Mucosa of descending colon (tissue), 3 donors: ENCODE data around the gene PTPRK. TPM values are rescaled to one million over a fixed set of nuclear protein-coding genes. Genes with fewer than 3 reads are reported as not detected.

Experiments
- ATAC-seq: fragments of 200-7000 bp; cut with Tn5 transposase; one replicate; pipeline ENCODE4 v1.9.1; 2020; ENCODE audit warnings: mild to moderate bottlenecking, moderate library complexity
- DNase-seq, 3 donors: peaks; one replicate each; pipeline ENCODE4 v3.0.0-alpha.2; 2020
- H3K36me3 ChIP-seq: fragments of 200-600 bp; one replicate; pipeline ENCODE4 v1.8.0; 2021; ENCODE audit warnings: low read depth, mild to moderate bottlenecking
- H3K4me1 ChIP-seq: fragments of 200-600 bp; one replicate; pipeline ENCODE4 v1.8.0; 2021; ENCODE audit warnings: low read depth, mild to moderate bottlenecking
- H3K4me3 ChIP-seq: fragments of 200-600 bp; one replicate; pipeline ENCODE4 v1.8.0; 2021; ENCODE audit warnings: mild to moderate bottlenecking
- H3K9me3 ChIP-seq: fragments of 200-600 bp; one replicate; pipeline ENCODE4 v1.8.0; 2021; ENCODE audit warnings: mild to moderate bottlenecking
- intact Hi-C, 2 donors: fragments of 100-400 bp; cut with DNase I in 1 of 2; cut with micrococcal nuclease in 1 of 2; formaldehyde crosslinking; loops; one replicate each; pipeline versions ENCODE4 v1.11.0 to v1.11.1; 2022; cut with DNase I, micrococcal nuclease
- total RNA-seq, 3 donors: library from RNA; stranded (reverse); fragmentation: NEBNext Ultra II Directional in 2 of 3; extraction: Animal tissue kit (Norgen Biotek cat#: 25700) in 2 of 3; gene quantifications; one replicate each; pipeline versions ENCODE4 v1.2.1 to v1.2.4, GENCODE V29; 2021 to 2023
- TF ChIP-seq, protein P1 (sequence below): fragments of 200-600 bp; IDR thresholded peaks from one replicate; pipeline ENCODE4 v1.8.0; 2022; ENCODE audit warnings: antibody characterized with exemption, mild to moderate bottlenecking
- donor health status: DM: no; HTN: no; CAD: no; lungs with moderate emphysema.
- donor health status: DM: no; HTN: no; CAD: no.
- donor health status: DM: no; HTN: yes; CAD: no.

Gene PTPRK
- total RNA-seq, 3 donors from 2014 or later = 75.9 to 159 (median 86.7) TPM

DNA sequence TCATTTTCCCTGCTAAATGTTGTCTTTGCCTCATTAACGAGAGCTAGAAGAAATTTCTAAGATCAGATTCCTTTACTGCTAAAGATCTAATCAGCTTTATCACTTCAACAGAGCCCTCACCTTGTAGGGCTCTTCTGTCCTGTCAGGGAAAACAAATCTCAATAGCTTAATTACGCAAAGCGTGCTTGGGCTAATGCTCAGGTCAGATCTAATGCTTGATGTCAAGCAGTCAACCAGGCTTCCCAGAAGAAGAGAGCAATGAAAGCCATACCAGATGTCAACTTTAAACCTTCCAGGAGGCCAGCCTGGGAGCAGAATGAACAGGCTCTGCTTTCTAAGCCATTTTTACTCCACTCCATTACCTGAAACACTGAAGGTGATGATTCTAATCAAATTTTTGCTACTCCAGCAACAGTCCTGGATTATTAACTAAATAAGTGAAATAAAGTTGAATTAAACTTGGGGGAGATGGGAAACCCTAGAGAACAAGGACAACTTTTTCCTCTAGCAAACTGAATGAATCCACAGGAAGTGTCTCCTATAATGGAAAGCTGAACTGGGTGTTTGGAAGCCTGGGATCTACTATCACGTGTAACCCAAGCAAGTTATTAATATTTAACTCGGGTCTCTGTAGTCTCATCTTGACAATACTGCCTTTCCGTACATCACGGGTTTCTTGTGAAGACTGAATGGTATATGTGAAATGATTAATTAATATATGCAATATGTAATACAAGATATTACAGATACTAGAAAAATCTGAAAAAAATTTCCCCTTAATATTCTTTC, 273.7 kb downstream of the PTPRK start:
- TF ChIP-seq, protein P1, sequence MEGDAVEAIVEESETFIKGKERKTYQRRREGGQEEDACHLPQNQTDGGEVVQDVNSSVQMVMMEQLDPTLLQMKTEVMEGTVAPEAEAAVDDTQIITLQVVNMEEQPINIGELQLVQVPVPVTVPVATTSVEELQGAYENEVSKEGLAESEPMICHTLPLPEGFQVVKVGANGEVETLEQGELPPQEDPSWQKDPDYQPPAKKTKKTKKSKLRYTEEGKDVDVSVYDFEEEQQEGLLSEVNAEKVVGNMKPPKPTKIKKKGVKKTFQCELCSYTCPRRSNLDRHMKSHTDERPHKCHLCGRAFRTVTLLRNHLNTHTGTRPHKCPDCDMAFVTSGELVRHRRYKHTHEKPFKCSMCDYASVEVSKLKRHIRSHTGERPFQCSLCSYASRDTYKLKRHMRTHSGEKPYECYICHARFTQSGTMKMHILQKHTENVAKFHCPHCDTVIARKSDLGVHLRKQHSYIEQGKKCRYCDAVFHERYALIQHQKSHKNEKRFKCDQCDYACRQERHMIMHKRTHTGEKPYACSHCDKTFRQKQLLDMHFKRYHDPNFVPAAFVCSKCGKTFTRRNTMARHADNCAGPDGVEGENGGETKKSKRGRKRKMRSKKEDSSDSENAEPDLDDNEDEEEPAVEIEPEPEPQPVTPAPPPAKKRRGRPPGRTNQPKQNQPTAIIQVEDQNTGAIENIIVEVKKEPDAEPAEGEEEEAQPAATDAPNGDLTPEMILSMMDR = no peak
- no peak overlapping the region for H3K4me3 ChIP-seq
- H3K9me3 ChIP-seq = no peaks in the 10 kb centered on the region
- no peak for ATAC-seq
- H3K4me1 ChIP-seq = no peaks in the 10 kb centered on the region
- DNase-seq = no peak
- H3K36me3 ChIP-seq = no peaks in the 10 kb centered on the region
- intact Hi-C loops = no loop called here

DNA sequence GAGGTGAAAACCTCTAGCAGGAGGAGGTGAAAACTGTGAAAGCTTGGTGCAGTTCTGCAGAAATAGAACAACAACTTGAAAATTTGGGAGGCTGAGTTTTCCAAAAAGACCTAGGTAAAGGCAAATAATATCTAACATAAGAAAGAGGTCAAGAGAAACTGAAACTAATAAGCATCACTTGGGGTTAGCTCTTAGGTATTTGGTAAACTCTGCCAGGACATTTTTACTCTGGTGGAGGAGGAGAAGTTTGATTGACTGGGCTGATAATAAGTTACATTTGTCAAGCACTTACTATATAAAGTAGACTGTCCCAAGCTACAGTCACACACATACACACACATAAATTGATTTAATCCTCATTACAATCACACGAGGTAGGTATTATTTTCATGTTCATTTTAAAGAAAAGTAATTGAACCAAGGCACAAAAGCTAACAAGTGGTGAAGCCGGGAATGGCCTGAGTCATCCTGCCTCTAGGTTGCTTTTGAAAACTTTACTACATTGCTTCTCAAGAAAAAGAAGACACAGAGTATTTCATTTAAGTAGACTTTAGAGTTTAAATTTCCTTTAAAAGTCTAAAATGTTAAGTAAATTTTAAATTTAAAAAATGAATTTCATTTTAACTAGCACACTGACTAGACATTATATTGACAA, 275.5 kb downstream of the PTPRK start:
- H3K4me1 ChIP-seq = no peaks in the 10 kb centered on the region
- H3K36me3 ChIP-seq = no peaks in the 10 kb centered on the region
- TF ChIP-seq, protein P1 = no peak
- ATAC-seq (no peak), DNase-seq (no peak)
- H3K4me3 ChIP-seq = no peak overlapping the region
- no peaks in the 10 kb centered on the region for H3K9me3 ChIP-seq
- intact Hi-C loops = no loop called here

DNA sequence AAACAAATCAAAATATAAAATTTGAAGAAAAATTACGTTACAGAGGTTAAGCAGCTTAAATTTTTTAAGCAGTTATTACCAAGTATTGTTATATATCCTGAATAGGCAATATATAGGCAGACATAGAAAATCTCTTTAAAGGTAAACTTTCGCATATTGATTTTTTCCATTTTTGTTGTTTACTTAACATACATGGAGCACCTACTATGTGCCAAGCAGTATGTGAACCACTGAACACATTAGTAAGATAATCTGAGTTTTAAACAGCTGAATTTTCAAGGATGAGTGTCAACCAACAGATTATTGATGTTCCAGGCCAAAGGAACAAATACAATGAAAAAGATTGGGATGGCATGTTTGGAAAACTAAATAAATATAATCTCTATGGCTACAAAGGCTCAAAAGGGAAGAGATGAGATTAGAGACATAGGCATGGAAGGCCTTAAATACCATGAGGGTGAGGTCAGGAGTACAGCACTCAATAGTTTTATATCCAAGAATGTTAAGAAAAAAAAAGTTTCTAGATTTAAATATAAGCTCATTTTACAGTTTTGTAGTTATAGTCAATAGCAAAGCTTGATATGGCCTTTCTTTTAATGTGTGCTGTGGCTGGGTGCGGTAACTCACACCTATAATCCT, 277.5 kb downstream of the PTPRK start:
- no peak for ATAC-seq
- no peaks in the 10 kb centered on the region for H3K9me3 ChIP-seq
- H3K4me3 ChIP-seq = no peak overlapping the region
- H3K36me3 ChIP-seq = no peaks in the 10 kb centered on the region
- no peaks in the 10 kb centered on the region for H3K4me1 ChIP-seq
- intact Hi-C loops = no loop called here
- DNase-seq = no peak
- TF ChIP-seq, protein P1 = no peak

DNA sequence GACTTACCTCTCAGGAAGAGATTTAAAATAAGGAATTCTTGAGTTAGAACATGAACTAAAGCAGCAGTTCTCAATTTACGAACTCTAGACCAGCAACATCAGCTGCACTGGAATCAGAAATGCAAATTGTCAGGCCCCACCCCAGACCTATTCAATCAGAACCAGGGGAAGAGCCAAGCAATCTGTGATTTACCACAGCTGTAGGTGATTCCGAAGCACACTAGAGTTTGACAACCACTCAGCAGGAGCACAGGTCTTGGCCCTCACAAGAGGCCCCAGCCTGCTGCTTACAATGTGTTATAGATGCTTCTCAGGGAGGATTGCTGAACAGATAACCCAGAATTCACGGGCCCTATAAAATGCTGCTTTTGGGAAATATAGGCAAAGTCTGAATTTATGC, 279.2 kb downstream of the PTPRK start:
- no peaks in the 10 kb centered on the region for H3K36me3 ChIP-seq
- intact Hi-C loops = no loop called here
- H3K4me1 ChIP-seq = no peaks in the 10 kb centered on the region
- TF ChIP-seq, protein P1 = no peak
- no peaks in the 10 kb centered on the region for H3K9me3 ChIP-seq
- peak; percentile 45 for ATAC-seq
- no peak overlapping the region for H3K4me3 ChIP-seq
- no peak for DNase-seq

DNA sequence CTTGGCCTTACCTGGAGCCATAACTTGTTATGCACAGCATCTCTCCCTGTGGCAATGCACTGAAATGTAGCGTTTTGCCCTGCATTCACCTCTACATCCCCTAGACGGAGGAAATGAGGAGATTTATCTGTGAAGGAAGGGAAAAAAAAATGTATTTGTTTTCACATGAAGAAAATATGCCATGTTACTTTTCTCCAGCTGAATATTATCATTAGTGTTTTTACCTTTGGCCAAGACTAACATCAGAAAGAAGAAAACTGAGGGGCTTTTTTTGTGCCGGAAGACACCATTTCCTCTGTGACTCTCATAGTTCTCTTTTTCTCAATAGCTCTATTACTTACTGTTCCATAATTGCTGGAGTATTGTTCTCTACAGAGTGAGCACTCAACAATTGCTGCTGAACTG, 280.4 kb downstream of the PTPRK start:
- TF ChIP-seq, protein P1 = no peak
- no peak for DNase-seq
- Histone ChIP-seq H3K4me1 (no peaks in the 10 kb centered on the region), H3K9me3 (no peaks in the 10 kb centered on the region), H3K36me3 (no peaks in the 10 kb centered on the region), H3K4me3 (no peak overlapping the region)
- intact Hi-C loops = no loop called here
- ATAC-seq = no peak
